Loucy (cell line): ENCODE results near the gene ATRNL1.
"Not testable (repeated sequence)": the region's sequence is repeated elsewhere in the genome, so short reads cannot be mapped to it uniquely, and the experiment has no call there.

Source experiments
- H2AFZ ChIP-seq: fragments of 200-600 bp; sonication (generic); 2 replicates; pipeline ENCODE4 v1.6.0; 2016; ENCODE audit warnings: antibody characterized with exemption, mild to moderate bottlenecking, low read length, moderate library complexity
- H3F3A ChIP-seq: fragments of 200-600 bp; 2 replicates; pipeline ENCODE4 v1.6.0; 2016; ENCODE audit warnings: antibody characterized with exemption, low read depth, mild to moderate bottlenecking
- H3K27me3 ChIP-seq: fragments of 200-600 bp; sonication (generic); 2 replicates; pipeline ENCODE4 v1.6.1; 2014; ENCODE audit warnings: low read length, mild to moderate bottlenecking; ENCODE audit not compliant: insufficient read depth, poor library complexity, severe bottlenecking
- H3K36me3 ChIP-seq: fragments of 200-600 bp; sonication (generic); 2 replicates; pipeline ENCODE4 v1.6.1; 2016; ENCODE audit warnings: low read length; ENCODE audit not compliant: insufficient read depth
- H3K4me1 ChIP-seq: fragments of 200-600 bp; sonication (generic); 2 replicates; pipeline ENCODE4 v1.5.1; 2014; ENCODE audit warnings: low read length, mild to moderate bottlenecking; ENCODE audit not compliant: insufficient read depth, poor library complexity, severe bottlenecking
- H3K4me2 ChIP-seq: fragments of 200-600 bp; sonication (generic); 2 replicates; pipeline ENCODE4 v1.6.0; 2014; ENCODE audit warnings: antibody characterized with exemption, low read length, low read depth, mild to moderate bottlenecking; ENCODE audit not compliant: poor library complexity, severe bottlenecking
- H3K4me3 ChIP-seq: fragments of 200-600 bp; sonication (generic); 2 replicates; pipeline ENCODE4 v1.5.1; 2014; ENCODE audit warnings: low read length, mild to moderate bottlenecking, mixed read lengths; ENCODE audit not compliant: poor library complexity, severe bottlenecking
- H3K79me2 ChIP-seq: fragments of 200-600 bp; sonication (generic); 2 replicates; pipeline ENCODE4 v1.6.1; 2014; ENCODE audit warnings: low read length; ENCODE audit not compliant: insufficient read depth
- H3K9ac ChIP-seq: fragments of 200-600 bp; sonication (generic); 2 replicates; pipeline ENCODE4 v1.6.0; 2014; ENCODE audit warnings: mild to moderate bottlenecking, low read depth, low read length, moderate library complexity; ENCODE audit not compliant: poor library complexity, severe bottlenecking
- H3K9me2 ChIP-seq: fragments of 200-600 bp; sonication (generic); replicated peaks from 2 replicates; pipeline ENCODE4 v1.6.1; 2016; ENCODE audit warnings: low read depth, low read length, mixed read lengths
- H3K9me3 ChIP-seq: fragments of 200-600 bp; sonication (generic); 2 replicates; pipeline ENCODE4 v1.6.1; 2014; ENCODE audit warnings: mild to moderate bottlenecking, antibody characterized with exemption, low read length, low read depth; ENCODE audit not compliant: insufficient read depth
- H4K20me1 ChIP-seq: fragments of 200-600 bp; sonication (generic); 2 replicates; pipeline ENCODE4 v1.6.0; 2014; ENCODE audit warnings: antibody characterized with exemption, low read length, mild to moderate bottlenecking; ENCODE audit not compliant: insufficient read depth, poor library complexity, severe bottlenecking
- EZH2phosphoT487 ChIP-seq: fragments of 200-600 bp; IDR thresholded peaks from 2 replicates; pipeline ENCODE4 v1.6.1; 2018; ENCODE audit warnings: antibody characterized with exemption, mild to moderate bottlenecking, moderate library complexity, borderline replicate concordance
- TF ChIP-seq, protein P1 (sequence below): fragments of 200-600 bp; sonication (generic); conservative IDR thresholded peaks from 2 replicates; pipeline ENCODE4 v1.5.1; 2014; ENCODE audit warnings: mild to moderate bottlenecking, antibody characterized with exemption, low read length

ATRNL1 gene

DNA sequence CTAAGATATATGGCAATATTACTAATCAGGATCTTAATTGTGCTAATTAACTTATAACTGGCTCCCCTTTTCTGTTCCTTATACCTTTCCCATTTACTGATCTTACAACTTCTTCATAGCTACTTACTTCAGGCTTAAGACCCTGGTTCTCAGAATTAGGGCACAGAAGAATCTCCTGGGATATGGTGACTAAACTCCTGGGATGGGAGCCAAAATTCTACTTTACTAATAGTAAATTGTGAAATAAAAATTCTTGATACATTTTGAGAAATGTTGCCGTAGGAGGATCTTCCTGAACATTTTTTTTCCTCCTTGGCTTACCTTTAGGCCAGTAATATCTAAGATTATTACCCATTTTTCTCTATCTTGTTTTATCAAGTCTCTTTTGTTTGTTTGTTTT is 309.5 kb downstream of the ATRNL1 start:
- H3K27me3 ChIP-seq = no peaks in the 10 kb centered on the region
- no peak overlapping the region for H3K4me3 ChIP-seq
- TF ChIP-seq, protein P1, sequence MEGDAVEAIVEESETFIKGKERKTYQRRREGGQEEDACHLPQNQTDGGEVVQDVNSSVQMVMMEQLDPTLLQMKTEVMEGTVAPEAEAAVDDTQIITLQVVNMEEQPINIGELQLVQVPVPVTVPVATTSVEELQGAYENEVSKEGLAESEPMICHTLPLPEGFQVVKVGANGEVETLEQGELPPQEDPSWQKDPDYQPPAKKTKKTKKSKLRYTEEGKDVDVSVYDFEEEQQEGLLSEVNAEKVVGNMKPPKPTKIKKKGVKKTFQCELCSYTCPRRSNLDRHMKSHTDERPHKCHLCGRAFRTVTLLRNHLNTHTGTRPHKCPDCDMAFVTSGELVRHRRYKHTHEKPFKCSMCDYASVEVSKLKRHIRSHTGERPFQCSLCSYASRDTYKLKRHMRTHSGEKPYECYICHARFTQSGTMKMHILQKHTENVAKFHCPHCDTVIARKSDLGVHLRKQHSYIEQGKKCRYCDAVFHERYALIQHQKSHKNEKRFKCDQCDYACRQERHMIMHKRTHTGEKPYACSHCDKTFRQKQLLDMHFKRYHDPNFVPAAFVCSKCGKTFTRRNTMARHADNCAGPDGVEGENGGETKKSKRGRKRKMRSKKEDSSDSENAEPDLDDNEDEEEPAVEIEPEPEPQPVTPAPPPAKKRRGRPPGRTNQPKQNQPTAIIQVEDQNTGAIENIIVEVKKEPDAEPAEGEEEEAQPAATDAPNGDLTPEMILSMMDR = no peak
- TF ChIP-seq EZH2phosphoT487 = no peak
- H3K9me2 ChIP-seq = no peaks in the 10 kb centered on the region
- H3K9ac ChIP-seq = no peak overlapping the region
- no peaks in the 10 kb centered on the region for H4K20me1 ChIP-seq
- H3K4me2 ChIP-seq = no peak overlapping the region
- H3K79me2 ChIP-seq = no peaks in the 10 kb centered on the region
- H3K36me3 ChIP-seq = no peaks in the 10 kb centered on the region
- no peaks in the 10 kb centered on the region for H3K4me1 ChIP-seq
- no peaks in the 10 kb centered on the region for H3F3A ChIP-seq
- H3K9me3 ChIP-seq = no peaks in the 10 kb centered on the region; the same call in none of the 2 replicates
- no peak overlapping the region for H2AFZ ChIP-seq

DNA sequence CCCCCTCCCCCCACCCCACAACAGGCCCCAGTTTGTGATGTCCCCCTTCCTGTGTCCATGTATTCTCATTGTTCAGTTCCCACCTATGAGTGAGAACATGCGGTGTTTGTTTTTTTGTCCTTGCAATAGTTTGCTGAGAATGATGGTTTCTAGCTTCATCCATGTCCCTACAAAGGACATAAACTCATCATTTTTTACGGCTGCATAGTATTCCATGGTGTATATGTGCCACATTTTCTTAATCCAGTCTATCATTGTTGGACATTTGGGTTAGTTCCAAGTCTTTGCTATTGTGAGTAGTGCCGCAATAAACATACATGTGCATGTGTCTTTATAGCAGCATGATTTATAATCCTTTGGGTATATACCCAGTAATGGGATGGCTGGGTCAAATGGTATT is 312.7 kb downstream of the ATRNL1 start:
- H3K4me3 ChIP-seq, H3K79me2 ChIP-seq, H3F3A ChIP-seq, H4K20me1 ChIP-seq, H3K4me2 ChIP-seq, H2AFZ ChIP-seq, H3K9ac ChIP-seq, H3K27me3 ChIP-seq, H3K4me1 ChIP-seq, H3K36me3 ChIP-seq, H3K9me2 ChIP-seq: not testable (repeated sequence)
- peaks cover 13% of the 10 kb centered on the region for H3K9me3 ChIP-seq

DNA sequence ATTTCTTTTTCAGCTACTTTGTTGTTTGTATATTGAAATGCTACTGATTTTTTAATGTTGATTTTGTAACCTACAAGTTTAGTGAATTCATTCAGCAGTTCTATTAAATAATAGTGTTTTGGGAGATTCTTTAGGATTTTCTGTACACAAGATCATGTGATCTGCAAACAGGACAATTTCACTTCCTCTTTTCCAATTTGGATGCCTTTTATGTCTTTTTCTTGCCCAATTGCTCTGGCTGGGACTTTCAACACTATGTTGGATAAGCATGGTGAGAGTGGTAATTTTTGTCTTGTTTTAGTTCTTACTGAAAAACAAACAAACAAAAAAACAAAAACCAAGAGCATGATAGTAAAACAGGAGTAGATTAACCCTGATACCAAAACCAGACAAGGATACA is 316.2 kb downstream of the ATRNL1 start:
- Histone ChIP-seq H3K9me3 (peaks cover 13% of the 10 kb centered on the region), H3K9ac (no peak overlapping the region), H3K4me1 (no peaks in the 10 kb centered on the region), H3K4me2 (no peak overlapping the region), H4K20me1 (no peaks in the 10 kb centered on the region), H3F3A (no peaks in the 10 kb centered on the region), H3K27me3 (no peaks in the 10 kb centered on the region), H2AFZ (no peak overlapping the region), H3K9me2 (no peaks in the 10 kb centered on the region), H3K79me2 (no peaks in the 10 kb centered on the region), H3K36me3 (no peaks in the 10 kb centered on the region), H3K4me3 (no peak overlapping the region)
- TF ChIP-seq, protein P1 = no peak
- no peak for TF ChIP-seq EZH2phosphoT487

DNA sequence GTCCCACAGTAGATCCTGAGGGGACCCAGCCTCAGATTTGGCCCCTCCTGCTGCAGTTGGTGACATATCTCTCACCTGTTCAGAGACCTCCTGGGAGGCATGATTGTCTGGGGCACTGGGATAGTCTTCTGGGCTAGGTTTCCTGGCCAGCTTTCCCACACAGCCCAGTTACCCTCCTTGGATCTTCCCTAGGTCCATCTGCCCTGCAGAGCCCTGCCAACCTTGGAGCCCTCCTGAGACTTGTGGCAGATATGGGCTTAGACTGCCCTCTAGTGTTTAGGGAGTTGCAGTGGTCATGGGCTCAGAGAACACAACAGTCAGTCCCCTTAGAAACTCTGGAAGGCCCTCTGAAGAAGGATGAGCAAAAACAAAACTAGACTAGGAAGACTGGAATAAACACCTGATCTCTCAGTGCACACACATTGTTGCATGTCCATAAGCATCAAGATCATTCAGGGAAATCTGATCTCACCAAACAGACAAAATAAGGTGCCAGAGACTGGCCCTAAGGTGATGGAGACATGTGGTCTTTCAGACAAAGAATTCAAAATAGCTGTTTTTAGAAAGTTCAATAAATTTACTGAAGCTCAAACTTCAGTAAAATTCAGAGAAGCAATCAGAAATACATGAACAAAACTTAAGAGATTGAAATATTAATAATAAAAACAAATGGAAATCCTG is 324.6 kb downstream of the ATRNL1 start:
- Histone ChIP-seq H3K27me3 (no peaks in the 10 kb centered on the region), H3F3A (no peaks in the 10 kb centered on the region), H3K4me1 (no peaks in the 10 kb centered on the region), H3K9ac (no peak overlapping the region), H3K9me2 (no peaks in the 10 kb centered on the region), H3K79me2 (no peaks in the 10 kb centered on the region), H3K36me3 (no peaks in the 10 kb centered on the region), H3K9me3 (no peaks in the 10 kb centered on the region), H3K4me3 (no peak overlapping the region), H3K4me2 (no peak overlapping the region), H2AFZ (no peak overlapping the region), H4K20me1 (no peaks in the 10 kb centered on the region)
- TF ChIP-seq, protein P1 = peak; percentile 96
- no peak for TF ChIP-seq EZH2phosphoT487
